ENCODE measurements around the gene TIPARP.

TIPARP gene

DNA sequence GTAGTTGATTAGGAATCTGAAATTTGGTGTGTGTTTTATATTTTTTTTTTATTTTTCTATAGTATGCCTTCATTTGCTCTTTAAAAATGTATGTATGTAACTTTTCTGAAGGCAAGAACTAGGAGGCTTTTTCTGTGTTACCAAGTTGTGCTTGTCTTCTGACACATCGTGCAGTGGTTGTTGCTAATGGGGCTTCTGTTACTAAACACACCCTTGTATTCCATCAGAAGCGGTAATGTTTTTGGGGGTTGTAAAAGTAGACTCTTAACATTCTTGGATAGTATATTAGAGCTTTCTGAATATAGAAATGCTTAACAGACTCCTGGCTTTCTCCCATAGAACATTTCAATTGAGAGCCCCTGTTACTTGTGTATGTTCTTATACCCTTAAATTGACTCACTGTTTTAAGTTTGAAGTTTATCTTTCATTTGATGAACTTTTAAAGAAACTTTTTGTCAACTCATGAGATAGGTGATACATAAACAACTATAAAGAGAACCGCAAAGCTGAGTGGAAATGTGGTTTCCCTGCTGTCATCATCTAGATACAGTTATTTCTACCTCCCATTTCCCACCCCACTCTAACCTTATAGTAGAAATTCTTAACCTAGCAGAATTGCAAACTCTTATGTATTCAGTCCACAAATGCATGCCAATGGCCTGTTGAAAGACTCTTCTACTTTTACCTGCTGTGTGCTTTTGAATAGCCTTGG is 2.5 kb downstream of the TIPARP start:
- H3K4me3 ChIP-seq (ENCODE audit: low read depth, low read length): peak overlapping the region; percentile 90
- TF ChIP-seq, protein P1, sequence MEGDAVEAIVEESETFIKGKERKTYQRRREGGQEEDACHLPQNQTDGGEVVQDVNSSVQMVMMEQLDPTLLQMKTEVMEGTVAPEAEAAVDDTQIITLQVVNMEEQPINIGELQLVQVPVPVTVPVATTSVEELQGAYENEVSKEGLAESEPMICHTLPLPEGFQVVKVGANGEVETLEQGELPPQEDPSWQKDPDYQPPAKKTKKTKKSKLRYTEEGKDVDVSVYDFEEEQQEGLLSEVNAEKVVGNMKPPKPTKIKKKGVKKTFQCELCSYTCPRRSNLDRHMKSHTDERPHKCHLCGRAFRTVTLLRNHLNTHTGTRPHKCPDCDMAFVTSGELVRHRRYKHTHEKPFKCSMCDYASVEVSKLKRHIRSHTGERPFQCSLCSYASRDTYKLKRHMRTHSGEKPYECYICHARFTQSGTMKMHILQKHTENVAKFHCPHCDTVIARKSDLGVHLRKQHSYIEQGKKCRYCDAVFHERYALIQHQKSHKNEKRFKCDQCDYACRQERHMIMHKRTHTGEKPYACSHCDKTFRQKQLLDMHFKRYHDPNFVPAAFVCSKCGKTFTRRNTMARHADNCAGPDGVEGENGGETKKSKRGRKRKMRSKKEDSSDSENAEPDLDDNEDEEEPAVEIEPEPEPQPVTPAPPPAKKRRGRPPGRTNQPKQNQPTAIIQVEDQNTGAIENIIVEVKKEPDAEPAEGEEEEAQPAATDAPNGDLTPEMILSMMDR (IDR thresholded peaks at IDR 0.05; ENCODE audit: borderline replicate concordance, insufficient read depth, low read depth, low read length): no peak

DNA sequence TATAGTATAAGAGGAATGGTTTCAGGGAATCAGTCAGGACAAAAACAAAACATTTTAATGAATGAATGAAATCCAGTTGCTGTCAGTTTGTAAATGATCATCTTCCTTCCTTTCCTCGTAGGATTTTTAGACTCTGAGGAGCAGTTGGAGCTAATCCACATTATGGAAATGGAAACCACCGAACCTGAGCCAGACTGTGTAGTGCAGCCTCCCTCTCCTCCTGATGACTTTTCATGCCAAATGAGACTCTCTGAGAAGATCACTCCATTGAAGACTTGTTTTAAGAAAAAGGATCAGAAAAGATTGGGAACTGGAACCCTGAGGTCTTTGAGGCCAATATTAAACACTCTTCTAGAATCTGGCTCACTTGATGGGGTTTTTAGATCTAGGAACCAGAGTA is 3.1 kb downstream of the TIPARP start:
- no peak overlapping the region for H3K4me3 ChIP-seq (ENCODE audit: low read depth, low read length)
- TF ChIP-seq, protein P1 (IDR thresholded peaks at IDR 0.05; ENCODE audit: borderline replicate concordance, insufficient read depth, low read depth, low read length): no peak

DNA sequence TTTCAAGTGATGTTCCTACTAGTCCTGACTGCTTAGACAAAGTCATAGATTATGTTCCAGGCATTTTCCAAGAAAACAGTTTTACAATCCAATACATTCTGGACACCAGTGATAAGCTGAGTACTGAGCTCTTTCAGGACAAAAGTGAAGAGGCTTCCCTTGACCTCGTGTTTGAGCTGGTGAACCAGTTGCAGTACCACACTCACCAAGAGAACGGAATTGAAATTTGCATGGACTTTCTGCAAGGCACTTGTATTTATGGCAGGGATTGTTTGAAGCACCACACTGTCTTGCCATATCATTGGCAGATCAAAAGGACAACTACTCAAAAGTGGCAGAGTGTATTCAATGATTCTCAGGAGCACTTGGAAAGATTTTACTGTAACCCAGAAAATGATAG is 3.8 kb downstream of the TIPARP start:
- H3K4me3 ChIP-seq (ENCODE audit: low read depth, low read length): no peak overlapping the region
- TF ChIP-seq, protein P1 (IDR thresholded peaks at IDR 0.05; ENCODE audit: borderline replicate concordance, insufficient read depth, low read depth, low read length): no peak

DNA sequence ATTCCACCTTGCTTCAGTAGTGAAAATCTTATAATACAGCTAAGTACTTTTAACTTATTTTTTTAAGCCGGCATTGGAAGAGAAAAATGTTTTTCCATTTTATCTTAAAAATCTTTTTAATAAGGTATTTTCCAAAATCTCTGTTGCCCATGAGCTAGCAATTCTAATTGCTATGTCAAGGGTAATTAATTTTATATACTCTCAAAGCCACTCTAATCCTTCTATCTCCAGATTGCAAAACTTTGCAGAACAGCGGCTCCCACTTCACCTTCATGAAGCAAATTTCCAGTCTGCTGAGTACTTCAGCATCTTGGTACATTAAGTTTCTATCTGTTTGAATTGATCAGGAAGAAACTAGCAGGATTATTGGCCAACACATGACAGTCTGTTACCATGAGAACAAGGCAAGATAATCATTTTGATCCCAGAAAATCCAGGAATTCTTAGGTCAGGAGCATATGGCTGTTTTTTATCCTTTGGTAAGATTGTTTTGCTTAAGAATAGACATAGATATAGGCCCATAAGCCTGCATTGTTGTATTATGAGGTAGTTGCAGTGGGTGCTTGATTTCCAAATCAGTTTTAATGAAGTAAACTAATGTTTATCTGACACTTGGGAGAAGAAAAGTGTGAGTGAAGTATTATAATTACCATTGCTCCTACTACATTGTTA is 6.0 kb downstream of the TIPARP start:
- no peak overlapping the region for H3K4me3 ChIP-seq (ENCODE audit: low read depth, low read length)
- TF ChIP-seq, protein P1 (IDR thresholded peaks at IDR 0.05; ENCODE audit: borderline replicate concordance, insufficient read depth, low read depth, low read length): no peak

DNA sequence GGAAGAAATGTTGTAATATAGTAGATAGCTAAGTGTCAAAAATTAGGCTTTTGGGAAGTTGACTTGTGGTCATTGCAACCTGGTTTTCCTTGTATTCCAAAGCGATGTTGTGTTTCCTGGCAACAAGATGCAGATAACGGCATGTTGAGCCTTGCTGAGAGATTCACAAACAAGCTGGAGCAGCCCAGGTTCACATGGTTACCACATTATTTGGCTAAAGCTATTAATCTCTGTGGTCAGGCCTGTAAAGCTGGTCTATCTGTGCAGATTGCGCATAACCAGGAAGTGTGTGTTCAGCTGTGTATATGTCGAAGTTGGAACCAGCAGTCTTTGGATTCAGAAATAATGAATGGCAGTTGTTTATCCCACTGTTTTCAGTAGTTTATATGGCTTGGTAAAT is 6.6 kb downstream of the TIPARP start:
- no peak overlapping the region for H3K4me3 ChIP-seq (ENCODE audit: low read depth, low read length)
- TF ChIP-seq, protein P1 (IDR thresholded peaks at IDR 0.05; ENCODE audit: borderline replicate concordance, insufficient read depth, low read depth, low read length): no peak

DNA sequence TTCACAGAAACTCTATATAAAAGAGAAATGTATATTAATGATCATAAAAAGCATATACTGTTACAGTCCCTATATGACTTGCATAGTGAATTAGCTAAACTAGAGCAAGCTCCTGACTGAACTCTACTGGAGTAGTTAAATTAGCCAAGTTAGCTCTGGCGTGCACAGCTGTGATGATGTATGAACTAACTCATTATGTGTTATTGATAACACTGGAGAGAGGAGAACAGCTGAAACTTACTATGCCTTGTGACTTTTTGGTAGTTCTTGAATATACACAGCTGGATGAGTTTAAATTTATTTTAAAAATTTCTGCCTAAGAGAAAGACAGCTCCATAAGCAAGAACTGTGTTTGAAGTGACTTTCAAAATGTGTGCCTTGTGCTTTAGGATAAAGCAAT is 8.1 kb downstream of the TIPARP start:
- TF ChIP-seq, protein P1 (IDR thresholded peaks at IDR 0.05; ENCODE audit: borderline replicate concordance, insufficient read depth, low read depth, low read length): no peak
- no peak overlapping the region for H3K4me3 ChIP-seq (ENCODE audit: low read depth, low read length)

DNA sequence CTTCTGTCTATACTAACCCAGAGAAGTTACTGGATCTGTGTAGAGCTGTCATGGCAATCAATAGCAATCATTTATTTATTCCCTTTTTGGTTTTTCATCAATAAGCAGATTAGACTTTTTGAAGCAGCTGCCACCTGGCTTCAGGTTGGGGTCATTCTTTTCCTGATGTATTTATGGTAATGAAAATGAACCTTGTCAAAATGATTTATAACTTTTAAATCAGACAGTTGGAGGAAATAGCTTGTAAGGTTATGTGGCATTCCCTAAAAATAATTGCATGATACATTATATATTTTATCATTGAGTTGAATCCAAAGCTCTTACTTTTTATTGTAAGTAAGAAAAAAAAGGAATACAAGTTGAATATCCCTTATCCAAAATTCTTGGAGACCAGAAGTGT is 8.6 kb downstream of the TIPARP start:
- TF ChIP-seq, protein P1 (IDR thresholded peaks at IDR 0.05; ENCODE audit: borderline replicate concordance, insufficient read depth, low read depth, low read length): no peak
- no peak overlapping the region for H3K4me3 ChIP-seq (ENCODE audit: low read depth, low read length)

Data from GM12875 (cell line).